ENCODE measurements around the gene RUNX3.

The RUNX3 gene

DNA sequence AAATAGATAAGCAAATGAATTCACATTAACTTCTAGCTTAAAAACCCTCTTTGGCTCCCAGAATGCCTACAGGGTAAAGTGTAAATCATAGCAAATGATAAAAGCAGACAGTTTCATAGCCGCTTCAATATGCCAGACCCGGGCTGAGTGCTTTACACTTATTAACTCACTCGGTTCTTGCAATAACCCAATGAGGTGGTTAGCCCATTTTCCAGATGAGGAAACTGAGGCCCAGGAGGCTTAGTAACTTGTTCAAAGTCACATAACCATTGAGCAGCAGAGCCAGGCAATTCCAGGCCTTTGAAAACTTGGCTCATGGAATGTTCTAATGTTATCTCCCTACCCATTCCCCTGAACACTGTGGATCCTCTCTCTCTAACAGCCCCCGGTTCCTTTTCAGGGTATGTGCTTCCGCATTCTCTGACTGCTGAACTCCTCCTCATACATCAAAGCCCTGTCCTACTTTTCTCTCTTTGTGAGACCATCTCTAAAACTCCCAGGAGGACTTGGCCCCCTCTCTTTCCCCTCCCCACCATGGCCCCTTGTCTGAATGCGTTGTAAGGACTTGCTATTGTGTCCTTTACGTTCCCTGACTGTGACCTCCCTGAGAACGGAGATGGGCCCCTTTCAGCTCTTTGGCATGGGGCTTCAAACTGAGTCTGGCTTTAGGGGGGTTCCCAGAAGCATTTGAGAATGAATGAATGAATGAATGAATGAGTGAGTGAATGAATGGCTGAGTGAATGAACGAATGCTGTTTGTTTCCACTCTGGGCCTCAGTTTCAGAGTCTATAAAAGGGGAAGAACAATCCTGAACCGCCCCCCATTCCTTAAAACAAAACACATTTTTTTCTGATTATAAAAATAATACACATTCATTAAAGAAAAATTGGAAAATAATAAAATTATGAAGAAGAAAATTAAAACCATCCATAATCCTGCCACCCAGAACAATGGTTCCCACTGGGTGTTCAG, 15.6 kb upstream of the RUNX3 start:
- no peak for DNase-seq

- no peak for DNase-seq
These were observed 14.2 kb upstream of the RUNX3 start for GRCh38 chr1:24944318-24944717.

GRCh38 chr1:24942789-24943188, 12.7 kb upstream of the RUNX3 start:
- no peak for DNase-seq

DNA sequence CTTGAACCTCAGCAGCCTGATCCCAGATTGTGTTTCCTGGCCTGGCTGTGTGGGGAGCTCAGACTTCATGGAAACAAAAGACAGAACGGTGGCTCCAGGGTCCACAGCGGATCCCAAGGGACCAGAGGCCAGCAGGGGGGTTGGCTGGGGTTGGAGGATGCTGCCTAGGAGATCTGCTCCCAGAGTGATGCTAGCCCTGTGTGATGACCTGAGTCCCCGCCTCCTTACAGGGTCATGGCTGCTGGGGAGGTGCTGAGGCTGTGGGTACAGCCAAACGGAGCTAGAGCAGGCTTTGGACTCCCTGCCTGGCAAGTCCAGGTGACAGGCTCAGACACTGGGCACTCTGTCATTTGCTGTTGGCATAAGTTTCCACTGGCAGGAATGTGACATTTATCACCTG, 11.5 kb upstream of the RUNX3 start:
- peak in 1 of 3 experiments; percentile 13 for DNase-seq

- no peak for DNase-seq
These were observed 10.2 kb upstream of the RUNX3 start for GRCh38 chr1:24940231-24940630.

DNA sequence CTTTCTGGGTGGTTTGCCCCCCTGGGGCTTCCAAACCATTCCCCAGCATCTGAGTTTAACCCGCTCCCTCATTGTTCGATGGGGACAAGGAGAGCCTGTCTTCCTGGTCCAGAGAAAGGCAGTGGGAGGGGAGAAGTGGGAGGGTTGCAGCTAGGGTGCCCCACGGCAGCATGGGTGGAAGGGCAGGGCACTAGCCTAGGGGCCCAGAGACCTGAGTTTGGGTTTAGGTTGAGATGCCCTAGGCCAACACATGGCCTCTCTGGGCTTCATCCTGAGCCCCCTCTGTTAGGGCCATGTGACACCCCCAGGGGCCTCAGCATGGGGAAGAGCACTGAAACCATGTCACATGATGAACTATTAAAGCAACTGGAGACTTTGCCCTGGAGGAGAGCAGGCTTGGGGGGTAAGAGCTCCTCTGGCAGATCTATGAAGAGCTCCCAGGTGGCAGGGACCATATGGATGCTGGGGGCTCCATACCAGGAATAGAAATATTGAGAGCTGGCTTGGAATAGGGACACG, 9.7 kb upstream of the RUNX3 start:
- DNase-seq = no peak

DNA sequence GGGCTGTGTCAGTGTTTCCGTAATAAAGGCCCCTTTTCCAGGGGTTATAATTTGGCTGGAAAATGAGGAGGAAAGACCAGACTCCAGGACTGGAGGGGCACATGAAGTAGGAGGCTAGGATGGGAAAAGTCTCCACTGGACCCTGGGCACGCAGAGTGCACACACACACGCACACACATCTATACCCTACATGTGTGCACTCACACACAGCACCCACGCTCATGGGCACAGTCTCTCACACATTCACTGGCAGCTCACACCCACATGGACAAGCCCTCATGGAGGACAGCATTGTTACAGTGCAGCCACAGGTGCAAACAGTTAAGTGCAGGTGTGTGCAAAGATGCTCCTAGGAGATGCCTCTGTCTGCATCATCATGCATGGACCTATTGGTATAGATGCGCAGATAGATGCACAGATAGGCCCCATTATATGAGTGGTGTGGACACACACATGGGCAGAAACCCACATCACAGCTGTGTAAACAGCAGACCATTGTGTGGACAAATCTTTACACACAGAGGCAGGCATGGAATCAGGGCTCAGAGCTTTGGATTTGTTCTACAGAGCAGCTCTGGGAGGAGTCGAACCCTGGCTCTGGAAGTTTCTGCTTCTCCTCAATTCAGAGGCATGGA, 9.1 kb upstream of the RUNX3 start:
- peak in 1 of 3 experiments; percentile 13 for DNase-seq

- DNase-seq = no peak
These were observed 8.2 kb upstream of the RUNX3 start for GRCh38 chr1:24938276-24938675.

GRCh38 chr1:24936684-24937083, 6.6 kb upstream of the RUNX3 start:
- DNase-seq = no peak

DNA sequence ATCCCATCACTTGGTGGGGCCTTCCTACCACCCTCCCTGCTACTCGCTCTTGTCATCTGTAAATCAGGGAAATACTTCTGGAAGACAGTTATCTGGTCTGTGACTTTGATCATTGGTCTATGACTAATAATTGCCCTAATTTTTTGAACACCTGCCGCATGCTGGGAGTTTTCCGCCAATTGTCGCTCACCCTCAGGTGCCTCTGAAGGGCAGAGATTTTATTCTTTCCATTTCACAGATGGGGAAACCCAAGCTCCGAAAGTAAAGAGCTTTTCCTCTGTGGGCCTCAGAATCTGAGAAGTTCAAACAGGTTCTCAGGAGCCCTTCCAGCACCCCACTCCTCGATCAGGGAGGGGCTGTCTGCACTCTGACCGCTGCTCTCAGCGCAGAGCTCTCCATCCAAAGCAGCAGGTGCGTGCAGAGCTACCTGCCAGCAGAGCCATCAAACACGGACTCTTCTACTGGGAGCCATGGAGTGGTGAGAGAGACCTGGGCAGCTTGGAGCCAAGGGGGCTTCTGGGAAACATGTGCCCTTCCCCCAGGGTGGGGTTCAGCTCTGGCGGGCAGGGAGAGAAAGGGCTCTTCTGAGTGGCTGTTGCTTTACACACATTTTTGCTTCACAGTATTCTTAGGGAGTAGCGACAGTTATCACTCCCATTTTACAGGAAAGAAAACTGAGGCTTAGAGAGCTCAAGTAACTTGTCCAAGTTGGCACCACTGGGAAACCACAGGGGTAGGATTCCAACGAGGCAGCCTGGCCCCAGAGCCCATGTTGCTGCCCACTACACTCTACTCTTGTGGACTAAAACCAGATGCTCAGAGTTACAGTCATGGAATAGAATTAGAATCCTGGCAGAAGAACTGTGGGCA, 5.8 kb upstream of the RUNX3 start:
- peak in 2 of 3 experiments; percentile 10 to 51 for DNase-seq

GRCh38 chr1:24935196-24935526, 5.1 kb upstream of the RUNX3 start:
- no peak for DNase-seq

DNA sequence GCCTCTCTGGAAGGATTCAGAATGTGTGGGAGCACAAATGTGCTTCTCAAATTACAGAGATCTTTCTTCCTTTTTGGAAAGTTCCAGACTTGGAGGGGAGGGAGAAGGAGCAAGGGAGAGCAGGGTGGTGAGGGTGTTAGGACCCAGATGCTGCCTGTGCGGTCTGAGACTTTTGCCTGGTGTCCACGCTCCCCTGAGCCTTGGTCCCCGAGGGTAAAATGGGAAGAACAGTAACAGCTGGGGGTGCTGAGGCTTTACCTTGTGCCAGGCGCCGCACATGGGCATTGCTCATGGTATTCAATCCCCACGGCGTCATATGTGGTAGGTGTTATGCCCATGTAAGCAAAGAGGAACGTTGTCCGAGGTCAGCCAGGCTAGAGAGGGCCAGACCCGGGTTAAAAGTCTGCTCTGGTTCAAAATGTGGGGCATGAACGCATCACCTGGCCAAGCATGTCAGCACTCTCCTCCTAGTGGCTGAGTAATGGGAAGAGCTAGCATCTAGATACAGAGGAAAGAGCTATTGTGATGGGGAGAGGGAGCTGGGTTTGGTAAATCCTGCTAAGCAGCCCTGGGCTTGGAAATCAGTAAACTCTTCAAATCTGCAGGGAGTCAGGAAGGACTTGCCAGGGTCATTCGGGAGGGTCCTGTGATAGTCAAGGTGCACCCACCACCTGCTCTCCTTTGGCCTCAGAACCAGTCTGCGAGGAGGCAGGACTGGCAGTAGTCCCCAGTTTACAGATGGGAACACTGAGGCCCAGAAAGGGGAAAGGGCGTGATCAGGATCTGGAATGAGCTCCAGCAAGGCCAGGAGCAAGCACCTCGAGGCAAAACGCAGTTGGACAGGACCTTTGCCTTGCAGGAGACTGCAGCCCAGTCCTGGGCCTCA, 4.5 kb upstream of the RUNX3 start:
- DNase-seq = no peak

GRCh38 chr1:24933468-24933867, 3.4 kb upstream of the RUNX3 start:
- DNase-seq = no peak

DNA sequence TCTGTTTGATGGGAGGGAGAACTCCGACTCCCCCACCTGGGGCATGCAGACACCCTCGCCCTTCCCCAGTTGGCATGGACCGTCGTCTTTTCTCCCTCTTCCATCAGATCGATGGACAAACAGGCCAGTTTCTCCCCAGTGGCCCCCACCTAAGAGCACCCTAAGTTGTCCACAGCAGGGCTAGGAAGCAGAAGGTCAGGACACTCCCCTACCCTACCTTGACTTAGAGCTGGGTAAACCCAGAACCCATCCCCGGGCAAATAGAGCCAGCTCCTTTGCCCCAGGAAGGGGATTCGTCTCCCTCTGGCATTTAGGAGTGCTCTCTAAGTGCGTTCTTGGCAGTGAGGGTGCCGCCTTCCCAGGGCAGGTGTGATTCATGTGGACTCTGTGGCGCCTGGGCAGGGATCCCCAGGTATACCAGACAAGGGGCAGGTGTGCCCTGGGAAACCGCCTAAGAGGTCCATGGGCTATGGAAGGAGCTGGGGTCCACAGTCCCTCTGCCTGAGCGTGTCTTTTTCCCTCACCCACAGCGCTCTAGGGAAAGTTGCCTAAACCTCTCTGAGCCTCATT, 2.7 kb upstream of the RUNX3 start:
- peak in 1 of 3 experiments; percentile 28 for DNase-seq

DNA sequence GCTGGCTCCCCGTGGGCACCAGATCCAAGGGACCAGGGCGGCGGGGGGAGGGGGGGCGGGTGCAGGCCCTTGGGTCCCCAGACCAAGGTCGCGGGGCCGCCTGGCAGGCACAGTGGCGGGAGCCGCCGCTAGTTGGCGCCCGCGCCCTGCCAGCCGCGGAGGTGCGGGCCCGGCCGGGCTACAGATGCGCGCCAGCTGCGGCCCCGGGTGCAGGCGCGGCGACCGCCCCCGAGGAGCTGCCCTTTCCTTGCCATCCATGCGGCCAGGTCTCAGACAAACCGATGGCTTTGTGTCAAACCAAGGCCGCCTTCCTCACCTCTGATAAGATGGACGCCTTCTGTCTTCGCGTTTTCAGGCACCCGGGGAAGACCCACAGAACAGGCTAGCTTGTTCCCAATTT, 2.2 kb upstream of the RUNX3 start:
- peak in 1 of 3 experiments; percentile 16 for DNase-seq

- no peak for DNase-seq
These were observed 1.6 kb upstream of the RUNX3 start for GRCh38 chr1:24931468-24932231.

DNA sequence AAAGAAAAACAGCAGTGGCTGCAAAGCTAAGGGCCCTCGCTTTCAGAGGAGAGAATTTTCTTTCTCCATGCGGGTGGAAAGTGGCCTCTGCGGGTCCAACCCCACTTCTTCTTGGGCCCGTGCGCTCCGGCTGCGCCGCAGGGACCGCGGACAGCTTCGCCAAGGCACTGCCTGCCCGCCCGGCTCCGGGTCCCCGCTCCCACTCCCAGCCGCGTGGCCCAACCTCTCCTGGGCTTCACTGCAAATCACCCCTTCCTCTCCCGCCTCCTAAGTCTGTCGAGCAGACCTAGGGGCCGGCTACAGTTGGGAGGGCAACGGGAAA, 1.0 kb upstream of the RUNX3 start:
- no peak for DNase-seq

DNA sequence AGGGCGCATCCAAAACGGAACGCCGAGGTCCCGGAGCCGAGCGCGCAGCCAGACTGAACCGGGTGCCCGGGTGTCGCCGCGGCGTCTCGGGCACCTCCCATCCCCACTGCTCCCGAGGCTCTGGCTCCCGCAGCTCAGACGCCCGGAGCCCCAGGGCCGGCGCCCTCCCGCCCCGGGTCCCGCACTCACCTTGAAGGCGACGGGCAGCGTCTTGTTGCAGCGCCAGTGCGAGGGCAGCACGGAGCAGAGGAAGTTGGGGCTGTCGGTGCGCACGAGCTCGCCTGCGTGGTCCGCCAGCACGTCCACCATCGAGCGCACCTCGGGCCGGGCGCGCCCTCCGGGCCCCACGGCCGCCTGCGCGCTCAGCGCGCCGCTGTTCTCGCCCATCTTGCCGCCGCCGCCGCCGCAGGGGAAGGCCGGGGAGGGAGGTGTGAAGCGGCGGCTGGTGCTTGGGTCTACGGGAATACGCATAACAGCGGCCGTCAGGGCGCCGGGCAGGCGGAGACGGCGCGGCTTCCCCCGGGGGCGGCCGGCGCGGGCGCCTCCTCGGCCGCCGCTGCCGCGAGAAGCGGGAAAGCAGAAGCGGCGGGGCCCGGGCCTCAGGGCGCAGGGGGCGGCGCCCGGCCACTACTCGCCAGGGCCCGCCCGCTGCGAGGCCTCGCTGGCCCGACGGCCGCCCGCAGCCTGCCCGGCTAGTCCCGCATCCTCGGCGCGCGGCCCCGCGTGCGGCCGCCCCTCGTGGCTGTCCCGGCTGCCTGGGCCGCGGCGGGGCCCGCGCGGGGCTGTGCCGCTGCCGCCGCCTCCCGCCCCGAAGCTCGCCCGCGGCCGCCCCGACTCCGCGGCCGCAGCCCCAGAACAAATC, 447 bp downstream of the RUNX3 start:
- peak; percentile 46 to 51 (median 50) for DNase-seq

DNA sequence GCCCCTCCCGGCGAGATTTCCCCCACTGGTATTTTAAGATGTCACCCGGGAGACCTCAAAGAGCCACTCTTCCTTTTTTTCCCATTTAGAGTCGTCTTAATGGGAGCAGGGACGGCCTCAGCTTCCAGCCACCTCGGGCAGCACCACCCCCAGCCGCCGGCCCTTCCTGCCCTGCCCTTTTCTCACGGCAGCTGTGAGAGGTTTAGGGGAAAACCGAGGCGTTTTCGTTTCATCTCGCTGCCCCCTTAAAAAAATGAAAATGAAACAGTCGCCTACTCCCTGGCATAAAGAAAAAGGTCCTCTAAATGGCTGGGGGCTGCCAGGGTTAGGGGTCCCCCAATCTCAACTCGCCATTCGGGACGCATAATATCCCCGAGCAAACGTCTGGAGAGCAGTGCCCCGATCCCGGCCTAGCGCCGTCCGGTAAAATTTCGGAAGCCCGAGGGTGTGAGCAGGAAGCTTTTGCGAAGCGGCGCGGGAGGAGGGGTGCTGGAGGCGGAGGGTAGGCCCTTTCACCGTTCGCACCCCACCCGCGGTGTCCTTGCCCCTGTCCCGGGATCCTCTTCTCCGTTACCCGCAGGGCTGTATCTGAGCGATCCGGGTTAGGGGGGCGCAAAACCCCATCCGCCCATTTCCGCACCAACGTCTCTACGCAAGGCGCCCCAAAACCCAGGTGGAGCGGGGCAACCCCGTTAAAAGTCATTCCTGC, 1.2 kb downstream of the RUNX3 start:
- DNase-seq = no peak

All from NCI-H1417 (cell line).